HG03135 (cell line): ENCODE measurements around the gene HIVEP2.
A peak's percentile ranks its signal among the peaks of the same experiment; 100 is the strongest.

ENCODE experiments used
- ATAC-seq: cut with Tn5 transposase; IDR thresholded peaks from one replicate; pipeline ENCODE4 v1.9.1; 2021; ENCODE audit warnings: mild to moderate bottlenecking, moderate library complexity; ENCODE audit not compliant: unreplicated experiment

Gene HIVEP2

GRCh38 chr6:142946181-142946923 is 1.4 kb upstream of the HIVEP2 start:
- ATAC-seq: peak; percentile 26

DNA sequence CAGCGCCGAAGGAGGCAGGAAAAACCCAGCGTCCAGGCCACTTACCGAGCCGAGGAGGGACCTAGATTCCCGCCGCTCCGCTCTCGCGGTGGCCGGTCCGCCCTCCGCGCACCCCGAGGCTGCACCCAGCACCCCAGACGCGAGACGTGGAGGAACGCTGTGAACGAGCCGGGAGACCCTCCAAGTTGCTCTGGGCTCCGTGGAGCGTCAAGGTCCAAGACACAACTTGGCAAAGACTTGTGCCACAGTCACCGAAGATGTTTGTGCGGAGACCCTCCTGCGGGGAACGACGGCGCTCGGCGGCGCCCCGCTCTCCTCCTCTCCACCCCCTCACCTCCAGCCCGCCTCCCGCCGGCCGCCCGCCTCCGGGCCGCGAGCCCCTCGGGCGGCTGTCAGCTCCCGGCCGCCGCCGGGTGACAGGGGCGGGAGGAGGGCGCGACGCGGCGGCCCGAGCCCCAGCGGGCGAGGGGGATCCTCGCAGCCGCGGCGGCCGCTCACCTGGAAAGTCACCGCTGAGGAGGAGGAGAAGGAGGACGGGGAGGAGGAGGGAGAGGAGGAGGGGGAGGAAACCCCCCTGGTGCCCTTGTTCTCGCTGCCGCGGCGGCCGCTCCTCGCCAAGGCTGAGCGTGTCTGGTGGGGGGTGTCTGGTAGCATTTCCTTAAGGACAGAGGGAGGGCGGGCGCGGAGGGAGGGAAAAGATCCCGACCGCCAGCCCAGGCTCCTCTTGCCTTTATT is 637 bp upstream of the HIVEP2 start:
- peak; percentile 15 for ATAC-seq

DNA sequence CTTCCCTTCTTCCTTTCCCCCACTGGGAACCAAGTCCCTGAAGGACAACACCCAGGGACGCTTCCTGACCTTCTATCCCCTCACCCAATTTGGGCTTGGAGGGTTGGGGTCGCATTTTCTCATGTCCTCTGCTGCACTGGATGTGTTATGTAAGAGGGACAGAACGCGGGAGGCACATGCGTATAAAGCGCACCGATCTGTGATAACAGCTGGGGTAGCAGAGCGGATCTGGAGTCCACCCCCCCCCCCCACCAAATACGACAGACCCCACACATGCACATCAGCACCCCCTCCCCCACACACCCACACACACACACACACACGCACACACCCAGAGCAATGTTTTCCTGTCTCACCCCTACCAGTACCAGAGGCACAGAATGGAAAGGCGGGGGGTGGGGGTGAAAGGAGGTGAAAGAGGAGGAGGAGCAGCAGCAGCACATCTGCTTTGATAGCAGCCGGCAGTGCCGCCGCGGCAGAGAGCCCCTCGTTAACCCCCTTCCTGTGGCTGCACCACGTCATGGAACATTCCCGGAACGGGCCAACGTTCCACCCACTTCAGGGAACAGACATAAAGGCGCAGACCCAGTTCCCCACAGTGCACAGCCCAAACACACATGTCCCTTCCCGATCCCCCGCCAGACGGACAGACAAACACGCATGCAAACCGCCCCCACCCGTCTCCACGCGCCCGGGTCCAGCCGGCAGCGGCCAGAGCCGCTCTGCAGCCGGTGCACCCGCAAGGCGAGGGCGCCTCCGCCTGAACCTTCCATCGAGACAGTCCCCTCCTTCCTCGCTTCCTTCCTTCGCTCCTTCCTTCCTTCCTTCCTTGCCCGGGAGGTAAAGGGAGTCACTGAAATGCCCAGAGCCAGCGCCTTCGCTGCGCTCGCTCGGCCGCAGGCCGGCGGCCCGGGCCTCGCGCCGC is 590 bp downstream of the HIVEP2 start:
- ATAC-seq: no peak

DNA sequence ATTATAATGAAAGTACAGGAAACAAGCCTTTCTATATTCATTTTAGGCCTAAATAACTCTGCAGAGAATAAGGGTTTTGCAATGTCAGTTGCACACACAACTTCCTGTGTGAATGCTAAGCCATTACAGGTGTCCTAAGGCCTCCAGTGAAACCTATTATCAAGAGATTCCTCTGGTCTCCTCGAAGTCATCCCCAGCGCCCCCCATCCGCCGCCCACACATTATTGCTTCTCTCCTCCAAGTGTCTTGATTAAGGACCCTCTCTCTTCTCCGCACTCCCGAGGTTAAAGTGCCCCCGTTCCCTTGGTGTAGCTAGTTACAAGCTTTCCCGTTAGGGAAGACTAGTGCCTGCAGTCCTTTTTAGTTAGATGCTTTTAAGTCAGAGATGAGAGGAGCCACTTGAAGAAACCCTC is 1.3 kb downstream of the HIVEP2 start:
- ATAC-seq: no peak

- ATAC-seq: no peak
Observed at GRCh38 chr6:142942805-142943227, 2.2 kb downstream of the HIVEP2 start.

GRCh38 chr6:142942238-142942637 is 2.7 kb downstream of the HIVEP2 start:
- ATAC-seq: no peak

- ATAC-seq: no peak
Observed at GRCh38 chr6:142941018-142941417, 4.0 kb downstream of the HIVEP2 start.

GRCh38 chr6:142940487-142940886 is 4.5 kb downstream of the HIVEP2 start:
- ATAC-seq: no peak

DNA sequence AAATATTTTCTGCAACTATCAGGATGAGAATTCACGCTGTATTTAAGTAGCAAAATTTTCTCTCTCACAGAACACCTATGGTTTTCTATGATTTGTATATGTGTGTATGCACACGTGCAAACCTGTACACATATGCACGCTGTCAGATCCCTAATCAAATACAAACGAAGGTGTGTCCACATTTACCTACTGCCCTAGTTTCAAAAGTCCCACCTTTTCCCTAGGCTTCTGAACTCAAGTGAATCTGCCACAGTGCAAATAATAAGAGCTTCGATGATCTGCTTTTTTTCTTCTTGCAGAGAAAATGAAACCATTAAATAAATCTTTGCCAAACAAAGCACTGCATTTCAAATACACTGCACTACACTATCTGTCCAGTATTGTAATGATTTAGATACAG is 6.5 kb downstream of the HIVEP2 start:
- ATAC-seq: no peak

- ATAC-seq: no peak
Observed at GRCh38 chr6:142937986-142938385, 7.0 kb downstream of the HIVEP2 start.

- ATAC-seq: peak; percentile 62
Observed at GRCh38 chr6:142935553-142936517, 9.1 kb downstream of the HIVEP2 start.

DNA sequence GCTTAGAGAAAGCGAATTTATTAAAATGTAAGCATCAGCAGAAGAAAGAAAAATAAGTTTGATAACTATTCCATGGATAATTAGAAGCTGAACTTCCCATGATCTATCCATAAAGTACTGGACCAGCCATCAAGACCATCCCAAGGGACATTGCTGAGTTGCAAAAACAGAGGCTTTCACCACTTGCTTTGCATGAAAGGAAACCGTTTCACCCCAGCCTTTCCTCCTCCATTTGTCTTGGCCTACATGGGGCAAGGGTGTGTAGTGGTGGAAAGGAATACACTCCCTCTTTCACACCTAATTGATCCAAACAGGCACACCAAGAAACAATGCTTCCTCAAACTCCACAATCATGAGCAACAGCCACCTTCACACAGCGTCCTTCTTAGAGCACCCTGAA is 10.4 kb downstream of the HIVEP2 start:
- ATAC-seq: no peak

DNA sequence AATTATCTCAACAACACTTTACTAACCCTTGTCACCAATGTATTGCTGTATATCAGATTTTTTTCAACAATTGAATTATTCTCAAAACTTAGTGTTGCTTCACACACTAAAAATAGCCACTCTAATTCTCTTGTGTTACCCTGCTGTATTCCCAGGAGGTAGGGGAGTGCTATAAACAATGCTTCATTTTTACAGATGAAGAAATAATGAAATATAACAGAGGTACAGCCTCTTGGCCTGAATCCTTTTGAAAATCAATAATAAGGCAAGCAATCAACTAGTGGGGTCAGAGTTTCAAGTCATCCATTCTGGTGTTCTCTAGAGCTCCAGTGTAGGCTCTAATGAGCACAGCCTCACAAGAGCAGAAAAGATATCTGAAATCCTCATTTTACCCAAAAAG is 10.9 kb downstream of the HIVEP2 start:
- no peak for ATAC-seq

GRCh38 chr6:142933701-142934100 is 11.3 kb downstream of the HIVEP2 start:
- ATAC-seq: no peak

DNA sequence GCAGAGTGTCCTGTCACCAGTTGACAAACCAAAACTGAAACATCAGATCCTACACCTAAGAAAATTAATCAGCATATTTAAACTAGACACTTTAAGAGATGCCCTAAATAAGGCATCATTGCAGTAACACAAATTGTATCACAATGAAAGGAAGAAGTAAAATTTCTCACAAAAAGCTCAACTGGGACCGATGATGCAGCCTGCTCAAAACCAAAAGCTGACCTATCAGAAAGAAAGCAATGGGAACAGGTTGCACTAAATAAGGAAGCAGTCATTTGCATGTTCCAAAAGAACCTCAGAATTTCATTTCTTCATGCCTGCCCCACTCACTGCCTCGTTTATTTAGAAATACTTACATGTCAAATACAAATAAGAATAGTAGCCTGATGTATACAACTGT is 12.1 kb downstream of the HIVEP2 start:
- no peak for ATAC-seq

GRCh38 chr6:142929751-142930358 is 15.1 kb downstream of the HIVEP2 start:
- no peak for ATAC-seq

GRCh38 chr6:142927904-142928303 is 17.1 kb downstream of the HIVEP2 start:
- ATAC-seq: no peak

- ATAC-seq: no peak
Observed at GRCh38 chr6:142927271-142927580, 17.8 kb downstream of the HIVEP2 start.

DNA sequence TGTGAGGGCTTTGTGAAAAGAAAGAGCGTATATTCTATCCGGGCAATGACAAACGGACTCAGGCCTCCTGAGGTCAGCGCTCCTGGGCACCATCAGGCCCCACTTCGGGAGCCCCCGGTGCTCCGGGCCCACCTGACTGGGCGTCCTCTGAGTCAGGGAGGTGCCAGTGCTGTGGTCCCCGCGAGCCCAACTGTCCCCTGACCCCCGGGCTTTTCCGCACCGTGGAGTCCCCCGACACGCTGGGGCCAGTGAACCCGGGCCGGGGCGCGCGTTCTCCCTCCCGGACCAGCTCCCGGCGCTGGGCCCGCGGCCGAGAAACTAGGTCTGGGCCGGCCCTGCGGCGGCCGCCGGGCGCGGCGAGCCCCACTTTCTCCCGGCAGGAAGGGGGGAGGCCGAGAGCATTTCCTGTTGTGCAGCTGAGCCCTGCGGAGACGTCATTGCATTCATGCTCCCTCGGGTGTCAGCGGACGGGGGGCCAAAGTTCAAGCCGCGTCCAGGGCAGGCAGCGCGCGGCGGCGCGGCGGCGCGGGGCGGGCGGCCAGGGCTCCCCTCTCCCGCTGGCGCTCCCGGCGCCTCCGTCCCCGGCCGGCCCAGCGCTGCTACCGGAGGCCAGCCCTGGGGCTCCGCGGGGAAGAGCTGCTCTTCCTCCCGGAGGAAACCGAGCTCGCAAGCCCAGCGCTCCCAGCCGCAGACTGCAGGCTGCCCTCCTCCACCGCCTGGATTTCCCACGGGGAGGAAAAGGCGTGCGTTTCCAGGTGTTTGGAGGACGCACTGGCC is 18.3 kb downstream of the HIVEP2 start:
- ATAC-seq: peak; percentile 90
